NCI-H2081 (cell line): ENCODE data around the gene BCOR.

ENCODE experiments used
- DNase-seq, 2 experiments: peaks; one replicate each; lab custom pipeline; 2025; lab: John Stamatoyannopoulos, UW

The BCOR gene

DNA sequence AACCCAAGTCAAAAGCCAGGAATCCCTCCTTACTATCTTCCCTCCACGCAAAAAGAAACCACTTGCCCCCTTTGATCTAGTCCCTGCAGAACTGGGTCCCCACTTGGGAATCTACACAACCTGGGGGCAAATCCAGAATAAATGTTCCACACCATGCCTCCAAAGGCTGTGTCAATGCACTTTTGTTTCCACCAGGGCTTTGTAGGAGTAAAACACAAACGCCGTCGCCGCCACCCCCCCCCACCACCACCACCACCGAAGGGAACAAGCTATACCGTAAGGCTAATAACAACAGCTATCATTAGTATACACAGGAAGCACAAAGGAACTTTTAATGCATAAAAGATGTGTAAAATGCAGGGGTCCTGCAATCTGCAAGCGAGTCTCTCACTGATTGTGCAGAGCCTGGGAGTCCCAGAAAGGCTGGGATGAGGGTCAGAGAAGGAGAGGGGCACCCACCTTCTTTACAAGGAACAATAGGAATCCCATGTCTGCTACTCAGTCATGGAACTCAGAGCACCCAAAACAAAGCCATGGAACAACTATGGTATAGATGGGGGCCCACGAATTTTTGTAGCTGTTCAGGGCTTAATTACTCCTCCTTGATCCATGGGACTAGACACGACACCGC is 13.2 kb downstream of the BCOR start:
- no peak for DNase-seq

DNA sequence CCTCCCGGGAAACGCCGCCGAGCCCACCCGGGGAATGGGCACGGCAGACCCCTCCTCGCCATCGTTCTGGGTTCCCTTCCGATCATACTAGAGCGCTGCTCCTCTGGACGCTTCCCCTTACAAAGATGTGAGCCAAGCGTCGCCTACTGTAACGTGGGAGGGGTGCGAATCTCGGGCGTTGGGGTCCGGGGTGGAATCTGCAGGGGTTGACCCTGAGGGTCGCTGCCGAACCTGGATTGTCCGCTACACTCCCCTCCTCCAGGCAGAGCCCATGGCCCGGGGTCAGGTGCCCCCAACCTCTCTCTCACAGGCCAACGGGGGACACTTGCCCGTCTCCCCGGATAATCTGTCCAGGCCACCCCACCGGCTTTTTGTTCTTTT is 13.8 kb downstream of the BCOR start:
- DNase-seq = no peak

DNA sequence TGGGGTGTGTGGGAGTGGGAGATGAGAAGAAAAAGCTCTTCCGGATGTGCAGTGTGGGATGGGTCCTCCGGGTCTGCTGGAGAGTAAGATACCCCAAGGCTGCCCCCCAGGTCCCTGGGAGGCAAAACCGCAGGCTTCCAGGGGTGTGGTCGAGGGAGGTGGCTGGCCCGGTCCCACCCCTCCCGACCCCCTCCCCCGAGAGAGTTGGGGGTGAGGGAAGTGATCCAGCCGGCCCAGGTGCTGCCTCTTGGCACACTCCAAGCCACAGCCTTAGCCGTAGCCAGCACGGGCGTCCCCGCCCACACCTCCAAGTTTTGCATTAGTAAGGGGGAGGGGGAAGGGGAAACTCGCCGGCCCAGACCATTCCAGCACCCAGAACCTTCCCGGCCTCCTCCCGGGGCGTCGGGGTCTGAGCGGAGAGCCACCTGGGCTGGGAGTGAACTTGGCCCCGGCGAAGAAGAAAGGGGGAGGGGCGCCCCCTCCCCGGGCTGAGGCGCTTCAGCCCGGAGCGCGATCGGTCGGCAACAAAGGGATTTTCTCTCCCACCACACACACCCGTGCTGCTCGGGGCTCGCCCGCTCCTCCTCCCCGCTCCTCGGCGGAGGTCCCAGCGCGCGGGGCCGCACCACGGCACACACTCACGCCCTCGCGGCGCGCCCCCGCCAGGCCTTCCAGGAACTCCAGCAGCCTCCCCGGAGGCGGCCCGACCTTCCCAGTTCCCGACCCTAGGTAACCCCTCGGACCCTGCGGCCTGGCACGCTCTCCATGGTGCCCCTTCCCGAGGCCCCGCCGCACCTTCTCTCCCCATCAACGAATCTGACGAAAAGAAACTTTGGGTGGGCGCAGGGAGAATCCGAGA is 14.4 kb downstream of the BCOR start:
- DNase-seq = no peak

DNA sequence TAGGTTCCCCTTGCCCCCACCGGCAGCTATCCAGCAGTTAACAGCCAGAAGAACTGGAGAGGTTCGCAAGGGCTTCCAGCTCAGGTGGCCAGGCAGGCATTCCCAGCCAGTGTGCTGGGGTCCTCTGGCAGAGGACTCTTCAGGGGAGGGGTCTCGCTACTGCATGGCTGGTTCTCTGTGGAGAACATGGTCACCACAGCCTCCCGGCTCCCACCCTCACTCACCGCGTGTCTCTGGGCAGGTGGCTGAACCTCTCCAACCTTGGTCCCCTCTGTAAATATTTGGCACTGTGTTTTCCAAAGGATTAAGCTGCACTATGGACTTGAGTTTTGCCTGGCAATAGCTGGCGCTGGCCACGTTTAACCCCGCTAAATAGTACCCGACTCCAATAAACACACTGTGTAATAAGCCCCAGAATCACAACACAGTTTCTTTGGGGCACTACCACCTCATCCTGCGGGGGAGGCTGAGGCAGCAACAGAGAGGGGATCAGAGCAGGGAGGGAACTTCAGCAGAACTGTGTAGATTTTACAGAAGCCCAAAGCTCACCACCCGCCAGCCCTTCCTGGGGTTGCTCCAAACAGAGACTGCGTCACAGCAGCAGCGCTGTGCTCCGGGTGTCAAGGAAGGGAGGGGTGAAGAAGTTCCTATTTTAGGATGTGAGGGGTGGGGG is 15.2 kb downstream of the BCOR start:
- DNase-seq = no peak

DNA sequence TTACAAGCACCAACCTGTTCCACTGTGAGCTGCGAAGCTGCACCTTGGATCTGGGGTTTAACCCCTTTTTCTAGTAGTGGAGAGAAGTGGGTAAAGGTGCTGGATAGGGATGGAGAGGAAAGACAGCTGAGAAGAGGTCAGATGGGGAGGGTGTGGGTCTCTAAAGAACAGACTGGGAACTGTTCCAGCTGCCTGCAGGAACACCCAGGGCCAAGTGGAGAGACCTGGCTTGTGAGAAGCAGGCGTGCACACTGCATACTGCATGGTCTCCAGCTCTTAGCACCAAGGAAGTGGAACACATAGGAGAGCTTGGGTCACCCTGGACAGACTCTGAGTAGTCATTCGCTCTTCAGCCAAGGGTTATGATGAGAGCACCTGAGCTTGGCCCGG is 16.1 kb downstream of the BCOR start:
- peak in 1 of 2 experiments; percentile 29 for DNase-seq

- no peak for DNase-seq
Observed at GRCh38 chrX:40080894-40081678, 16.7 kb downstream of the BCOR start.

- DNase-seq = no peak
Observed at GRCh38 chrX:40079572-40079971, 18.2 kb downstream of the BCOR start.

- no peak for DNase-seq
Observed at GRCh38 chrX:40078489-40079227, 19.1 kb downstream of the BCOR start.

DNA sequence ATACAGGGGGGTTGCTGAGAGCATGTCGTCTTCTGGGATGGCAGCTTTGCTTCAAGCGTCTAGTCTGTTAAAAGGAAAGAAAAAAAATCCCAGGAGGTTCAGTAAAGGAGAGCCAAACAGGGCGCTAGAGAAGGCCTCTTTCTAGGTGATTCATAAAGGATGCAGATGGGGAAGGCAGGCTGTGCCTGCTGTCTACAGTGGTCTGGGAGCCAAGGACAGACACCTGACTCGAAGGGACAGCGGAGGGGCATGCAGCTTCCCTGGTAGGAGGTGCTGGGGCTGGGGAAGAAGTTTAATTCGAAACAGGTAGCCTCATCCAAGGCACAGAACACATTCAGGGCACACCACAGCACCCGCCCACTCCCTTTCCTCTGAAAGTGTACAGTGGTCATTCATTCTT is 19.9 kb downstream of the BCOR start:
- no peak for DNase-seq

- no peak for DNase-seq
Observed at GRCh38 chrX:40076750-40077575, 20.8 kb downstream of the BCOR start.

GRCh38 chrX:40074959-40075332 is 22.8 kb downstream of the BCOR start:
- no peak for DNase-seq

DNA sequence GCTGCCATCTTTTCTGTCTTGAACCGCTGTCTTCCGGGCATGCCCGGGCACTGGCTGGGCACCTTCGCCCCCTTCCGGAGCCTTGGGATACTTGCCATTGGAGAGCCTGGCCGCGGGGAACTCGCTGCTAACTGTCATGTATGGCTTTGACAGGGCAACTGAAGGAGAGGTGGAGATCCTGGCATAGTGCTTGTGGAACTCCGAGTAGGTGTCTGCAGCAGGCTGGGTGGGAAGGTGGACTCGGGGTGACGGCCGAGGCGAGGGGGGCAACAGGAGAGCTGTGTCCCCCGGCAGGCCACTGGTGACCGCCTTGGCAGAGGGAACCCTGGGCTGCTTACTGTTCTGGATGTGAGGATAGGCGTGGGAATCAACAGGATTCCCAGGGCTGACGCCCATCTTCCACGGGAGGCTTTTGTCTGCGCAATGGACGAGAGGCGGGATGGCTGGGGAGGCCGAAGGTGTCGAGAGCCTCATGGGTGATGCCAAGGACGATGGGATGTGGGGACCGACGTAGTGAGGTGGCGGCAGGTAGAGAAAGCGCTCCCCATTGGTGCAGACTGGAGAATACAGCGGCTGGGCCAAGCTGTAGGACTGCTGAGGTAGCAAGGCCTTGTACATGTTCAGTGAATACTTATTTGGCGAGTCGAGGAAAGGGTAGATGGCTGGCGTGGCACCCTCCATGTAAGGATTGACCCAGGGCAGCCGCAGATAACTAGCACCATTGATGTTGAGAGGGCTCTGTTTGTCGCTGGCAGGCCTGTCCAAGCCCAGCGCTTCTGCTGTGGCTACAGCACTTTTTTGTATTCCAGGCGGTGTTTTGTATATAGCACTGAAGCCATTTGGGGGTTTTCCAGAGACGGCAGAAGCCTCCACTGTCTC is 23.4 kb downstream of the BCOR start:
- DNase-seq = no peak

- DNase-seq = no peak
Observed at GRCh38 chrX:40073439-40074054, 24.2 kb downstream of the BCOR start.

DNA sequence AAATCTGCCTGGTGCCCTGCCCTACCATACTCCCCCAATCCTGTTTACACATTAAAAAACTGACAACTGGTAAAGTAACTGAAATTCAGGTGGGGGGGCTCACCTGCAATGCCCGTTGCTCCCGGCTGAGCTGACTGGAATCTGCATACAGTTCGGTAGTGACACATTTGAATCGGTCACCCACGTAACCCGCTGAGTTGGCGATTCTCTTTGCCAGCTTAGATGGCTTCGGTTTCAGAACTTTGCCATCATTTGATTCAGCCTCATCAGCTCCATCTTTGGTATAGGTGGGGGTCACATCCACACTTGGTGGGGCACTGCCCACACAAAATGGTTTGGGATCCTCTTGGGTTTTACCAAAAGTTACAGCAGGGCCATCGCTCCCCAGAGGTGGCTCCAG is 25.5 kb downstream of the BCOR start:
- no peak for DNase-seq

DNA sequence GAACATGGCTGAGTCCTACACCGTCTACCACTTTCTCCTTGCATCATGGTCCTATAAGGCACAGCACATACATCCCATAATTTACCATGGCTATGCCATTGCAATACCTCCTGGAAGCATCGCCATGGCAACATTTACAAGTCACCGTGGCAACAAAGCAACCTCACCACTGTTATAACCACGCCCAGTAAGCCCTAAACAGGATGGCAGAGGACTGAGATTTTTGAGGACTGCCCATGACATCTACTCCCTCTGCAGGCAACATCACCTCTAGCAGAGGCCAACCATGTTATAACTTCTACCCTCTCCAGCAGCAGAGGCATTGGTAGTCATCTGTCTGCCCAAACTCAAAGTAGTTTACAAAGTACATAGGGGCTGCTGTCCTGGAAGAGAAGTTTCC is 29.7 kb downstream of the BCOR start:
- DNase-seq = no peak

DNA sequence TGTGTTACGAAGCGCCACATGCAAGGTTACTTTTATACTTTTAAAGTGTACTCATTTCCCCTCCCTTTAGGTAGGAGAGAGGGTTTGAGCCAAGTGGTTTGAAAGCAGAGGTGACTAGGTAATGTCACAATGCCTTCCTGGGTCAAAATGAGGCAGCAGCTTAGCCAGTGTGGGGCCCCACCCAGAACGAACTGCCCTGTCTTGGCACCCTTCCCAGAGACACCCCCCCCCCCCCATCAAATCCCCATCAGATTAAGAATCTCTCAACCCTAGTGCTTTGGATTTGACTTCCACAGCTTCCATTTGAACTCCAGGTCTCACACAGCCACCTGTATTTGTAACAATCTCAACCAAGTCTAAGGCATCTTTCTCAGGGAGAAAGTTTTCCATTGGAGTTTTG is 31.1 kb downstream of the BCOR start:
- no peak for DNase-seq

GRCh38 chrX:40065296-40066046 is 32.3 kb downstream of the BCOR start:
- DNase-seq = no peak

DNA sequence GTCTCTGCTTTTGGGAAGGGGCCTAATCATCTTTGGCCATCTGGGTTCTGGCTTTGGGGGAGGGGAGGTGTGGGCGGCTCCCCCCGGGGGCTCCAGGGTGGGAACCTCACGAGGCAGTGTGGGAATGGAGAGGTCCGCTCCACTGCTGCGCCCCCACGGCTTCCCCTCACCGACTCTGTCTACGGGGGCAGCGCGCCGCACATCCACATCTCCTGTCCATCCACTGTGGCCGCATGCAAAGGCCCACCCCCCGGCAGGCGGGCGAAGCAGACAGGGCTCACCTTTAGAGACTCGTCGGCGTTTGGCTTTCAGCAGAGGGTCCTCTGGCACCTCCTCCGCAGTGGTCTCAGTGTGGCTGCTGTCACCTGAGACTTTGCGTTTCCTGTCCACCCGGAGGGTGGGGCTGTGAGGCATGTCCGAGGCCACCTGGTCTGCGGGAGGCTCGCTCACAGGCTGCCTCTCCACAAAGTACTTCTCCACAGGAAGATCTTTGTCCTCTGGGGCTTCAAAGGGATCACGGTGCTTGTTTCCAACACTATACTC is 33.6 kb downstream of the BCOR start:
- DNase-seq = no peak
